ENCODE measurements around the gene KSR2.

- TF ChIP-seq, protein P1, sequence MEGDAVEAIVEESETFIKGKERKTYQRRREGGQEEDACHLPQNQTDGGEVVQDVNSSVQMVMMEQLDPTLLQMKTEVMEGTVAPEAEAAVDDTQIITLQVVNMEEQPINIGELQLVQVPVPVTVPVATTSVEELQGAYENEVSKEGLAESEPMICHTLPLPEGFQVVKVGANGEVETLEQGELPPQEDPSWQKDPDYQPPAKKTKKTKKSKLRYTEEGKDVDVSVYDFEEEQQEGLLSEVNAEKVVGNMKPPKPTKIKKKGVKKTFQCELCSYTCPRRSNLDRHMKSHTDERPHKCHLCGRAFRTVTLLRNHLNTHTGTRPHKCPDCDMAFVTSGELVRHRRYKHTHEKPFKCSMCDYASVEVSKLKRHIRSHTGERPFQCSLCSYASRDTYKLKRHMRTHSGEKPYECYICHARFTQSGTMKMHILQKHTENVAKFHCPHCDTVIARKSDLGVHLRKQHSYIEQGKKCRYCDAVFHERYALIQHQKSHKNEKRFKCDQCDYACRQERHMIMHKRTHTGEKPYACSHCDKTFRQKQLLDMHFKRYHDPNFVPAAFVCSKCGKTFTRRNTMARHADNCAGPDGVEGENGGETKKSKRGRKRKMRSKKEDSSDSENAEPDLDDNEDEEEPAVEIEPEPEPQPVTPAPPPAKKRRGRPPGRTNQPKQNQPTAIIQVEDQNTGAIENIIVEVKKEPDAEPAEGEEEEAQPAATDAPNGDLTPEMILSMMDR (IDR thresholded peaks at IDR 0.05; ENCODE audit: low read depth, low read length): no peak
- TF ChIP-seq EZH2phosphoT487 (IDR thresholded peaks at IDR 0.05; ENCODE audit: low read depth): no peak
Observed at GRCh38 chr12:117508468-117508867, 460.3 kb downstream of the KSR2 start.

All from OCI-LY3 (cell line).